Inflammatory macrophage treated with lipopolysaccharide for 1 hour (primary cell): Measurements from ENCODE around the gene TMTC1.
A peak's percentile ranks its signal among the peaks of the same experiment; 100 is the strongest.

Experiments
- DNase-seq, 2 donors: peaks; one replicate each; pipeline ENCODE4 v3.0.0-alpha.2; 2020 to 2022

The TMTC1 gene

GRCh38 chr12:29609431-29610215 is 174.1 kb downstream of the TMTC1 start:
- DNase-seq = no peak

- DNase-seq = no peak
These were observed 175.2 kb downstream of the TMTC1 start for GRCh38 chr12:29608581-29608980.

- no peak for DNase-seq
These were observed 184.4 kb downstream of the TMTC1 start for GRCh38 chr12:29599381-29599780.

- no peak for DNase-seq
These were observed 188.5 kb downstream of the TMTC1 start for GRCh38 chr12:29595071-29595755.

- DNase-seq = no peak
These were observed 190.7 kb downstream of the TMTC1 start for GRCh38 chr12:29593001-29593400.

GRCh38 chr12:29591140-29592020 is 192.4 kb downstream of the TMTC1 start:
- peak in 1 of 2 donors; percentile 6 for DNase-seq

GRCh38 chr12:29589851-29590250 is 193.9 kb downstream of the TMTC1 start:
- DNase-seq = no peak

GRCh38 chr12:29589286-29589820 is 194.4 kb downstream of the TMTC1 start:
- DNase-seq = no peak

- no peak for DNase-seq
These were observed 201.0 kb downstream of the TMTC1 start for GRCh38 chr12:29582677-29583272.

GRCh38 chr12:29582146-29582545 is 201.6 kb downstream of the TMTC1 start:
- no peak for DNase-seq

GRCh38 chr12:29581631-29582030 is 202.1 kb downstream of the TMTC1 start:
- no peak for DNase-seq

- DNase-seq = no peak
These were observed 202.8 kb downstream of the TMTC1 start for GRCh38 chr12:29580971-29581370.

- DNase-seq = no peak
These were observed 205.0 kb downstream of the TMTC1 start for GRCh38 chr12:29578731-29579130.

GRCh38 chr12:29578070-29578469 is 205.7 kb downstream of the TMTC1 start:
- peak in 1 of 2 donors; percentile 32 for DNase-seq

GRCh38 chr12:29574500-29574899 is 209.2 kb downstream of the TMTC1 start:
- DNase-seq = no peak

GRCh38 chr12:29572938-29573337 is 210.8 kb downstream of the TMTC1 start:
- DNase-seq = no peak

- no peak for DNase-seq
These were observed 211.3 kb downstream of the TMTC1 start for GRCh38 chr12:29572464-29572863.

- DNase-seq = peak in 1 of 2 donors; percentile 10
These were observed 214.5 kb downstream of the TMTC1 start for GRCh38 chr12:29569132-29569757.

- DNase-seq = no peak
These were observed 217.3 kb downstream of the TMTC1 start for GRCh38 chr12:29566441-29566840.

- no peak for DNase-seq
These were observed 218.0 kb downstream of the TMTC1 start for GRCh38 chr12:29565727-29566126.

GRCh38 chr12:29564925-29565324 is 218.8 kb downstream of the TMTC1 start:
- no peak for DNase-seq

- DNase-seq = no peak
These were observed 220.1 kb downstream of the TMTC1 start for GRCh38 chr12:29563636-29564035.
